Keratinocyte (primary cell): Measurements from ENCODE around the gene CA9.

Experiments used
- CTCF ChIP-seq, 3 experiments: IDR thresholded peaks in 1 of 3; conservative IDR thresholded peaks in 1 of 3; optimal IDR thresholded peaks in 1 of 3; 2 replicates in 2 of 3; 3 replicates in 1 of 3; pipeline versions ENCODE3 to v1.5.1; 2011; ENCODE audit warnings: low read length in 3 of 3, mild to moderate bottlenecking in 3 of 3, moderate library complexity in 2 of 3, control low read depth in 1 of 3, inconsistent platforms in 1 of 3; ENCODE audit not compliant: insufficient read depth in 2 of 3; ENCODE audit errors: extremely low read depth in 1 of 3
- EZH2 ChIP-seq: IDR thresholded peaks from one replicate; pipeline ENCODE4 v1.6.1; 2012; ENCODE audit warnings: inconsistent platforms, mild to moderate bottlenecking, low read length, moderate library complexity

GRCh38 chr9:35687972-35688557 is 14.3 kb downstream of the CA9 start:
- TF ChIP-seq CTCF (optimal IDR thresholded peaks at IDR 0.05 in 1 of 3, IDR thresholded peaks at IDR 0.05 in 1 of 3, conservative IDR thresholded peaks at IDR 0.05 in 1 of 3; ENCODE audit: extremely low read depth in 1 of 3, insufficient read depth in 2 of 3, low read length in 3 of 3) (no peak), EZH2 (no peak)
